Esophagus squamous epithelium (tissue), 5 donors: Measurements from ENCODE around the gene DAZAP2. TPM values are rescaled to one million over a fixed set of nuclear protein-coding genes. Genes with fewer than 3 reads are reported as not detected.
"Not testable (repeated sequence)": the region's sequence is repeated elsewhere in the genome, so short reads cannot be mapped to it uniquely, and the experiment has no call there.

Source experiments
- DNase-seq: peaks from one replicate; lab custom pipeline; 2025; lab: John Stamatoyannopoulos, UW
- H3K27ac ChIP-seq, 4 donors: fragments of 200-600 bp; sonication (generic); one replicate each; pipeline ENCODE4 v1.5.1; 2016 to 2019; ENCODE audit warnings: mild to moderate bottlenecking in 1 of 4
- H3K27me3 ChIP-seq, 4 donors: fragments of 200-600 bp; sonication (generic); 1 replicate in 3 of 4; 2 replicates in 1 of 4; pipeline versions ENCODE4 v1.5.1 to v1.6.0; 2017 to 2021; ENCODE audit warnings: antibody characterized with exemption in 1 of 4
- H3K36me3 ChIP-seq, 3 donors: fragments of 200-600 bp; sonication (generic); one replicate each; pipeline ENCODE4 v1.5.1; 2016 to 2019
- H3K4me1 ChIP-seq, 3 donors: fragments of 200-600 bp; sonication (generic); one replicate each; pipeline ENCODE4 v1.5.1; 2017 to 2019
- H3K4me3 ChIP-seq, 4 donors: fragments of 200-600 bp; sonication (generic); 1 replicate in 3 of 4; 2 replicates in 1 of 4; pipeline ENCODE4 v1.5.1; 2016 to 2019; ENCODE audit warnings: mild to moderate bottlenecking in 2 of 4, moderate library complexity in 1 of 4
- H3K9me3 ChIP-seq, 3 donors: fragments of 200-600 bp; sonication (generic); one replicate each; pipeline ENCODE4 v1.5.1; 2016 to 2019
- POLR2A ChIP-seq, 4 donors: fragments of 450-650 bp; IDR thresholded peaks; one replicate each; pipeline ENCODE4 v1.6.1; 2017; ENCODE audit warnings: antibody characterized with exemption in 4 of 4, mild to moderate bottlenecking in 4 of 4, moderate library complexity in 3 of 4
- WGBS, 2 donors: methylation state at CpG; one replicate each; pipeline ENCODE4 v1.1.5; 2018; 5-methylcytosine and 5-hydroxymethylcytosine counted together
- intact Hi-C: fragments of 100-400 bp; cut with DNase I; formaldehyde crosslinking; loops from one replicate; pipeline ENCODE4 v1.15.0; 2022
- total RNA-seq, 4 donors: library from RNA; depleted of rRNA; stranded (reverse); fragments of >200 nt; gene quantifications; one replicate each; pipeline ENCODE4 v1.1.0, GENCODE V29; 2016
- TF ChIP-seq, protein P1 (sequence below), 6 experiments: fragments of 450-650 bp in 4 of 6; fragments of 200-600 bp in 2 of 6; sonication (generic) in 2 of 6; IDR thresholded peaks; one replicate each; pipeline ENCODE4 v1.5.1; 2016 to 2019; ENCODE audit warnings: antibody characterized with exemption in 6 of 6, mild to moderate bottlenecking in 4 of 6, moderate library complexity in 4 of 6
- donor health status: DM: yes; HTN: yes; CAD: no.

The DAZAP2 gene
- total RNA-seq, 4 donors from 2014 or later, result 156 to 261 (median 188) TPM

- peaks cover 8 to 30% (median 10%) of the 10 kb centered on the region in 3 donors for H3K4me1 ChIP-seq
- WGBS, 2 donors, result 0 to 3% methylated on average over 3 to 14 of the region's 81 CpGs
- H3K27me3 ChIP-seq, result no peaks in the 10 kb centered on the region
- H3K27ac ChIP-seq, result peak overlapping the region; percentile 91 to 98 (median 95)
- no peaks in the 10 kb centered on the region for H3K36me3 ChIP-seq
- peak overlapping the region; percentile 74 to 98 (median 92) for H3K4me3 ChIP-seq
- TF ChIP-seq POLR2A (IDR thresholded peaks at IDR 0.05), result peak in 1 of 4 donors; percentile 18
- TF ChIP-seq, protein P1, sequence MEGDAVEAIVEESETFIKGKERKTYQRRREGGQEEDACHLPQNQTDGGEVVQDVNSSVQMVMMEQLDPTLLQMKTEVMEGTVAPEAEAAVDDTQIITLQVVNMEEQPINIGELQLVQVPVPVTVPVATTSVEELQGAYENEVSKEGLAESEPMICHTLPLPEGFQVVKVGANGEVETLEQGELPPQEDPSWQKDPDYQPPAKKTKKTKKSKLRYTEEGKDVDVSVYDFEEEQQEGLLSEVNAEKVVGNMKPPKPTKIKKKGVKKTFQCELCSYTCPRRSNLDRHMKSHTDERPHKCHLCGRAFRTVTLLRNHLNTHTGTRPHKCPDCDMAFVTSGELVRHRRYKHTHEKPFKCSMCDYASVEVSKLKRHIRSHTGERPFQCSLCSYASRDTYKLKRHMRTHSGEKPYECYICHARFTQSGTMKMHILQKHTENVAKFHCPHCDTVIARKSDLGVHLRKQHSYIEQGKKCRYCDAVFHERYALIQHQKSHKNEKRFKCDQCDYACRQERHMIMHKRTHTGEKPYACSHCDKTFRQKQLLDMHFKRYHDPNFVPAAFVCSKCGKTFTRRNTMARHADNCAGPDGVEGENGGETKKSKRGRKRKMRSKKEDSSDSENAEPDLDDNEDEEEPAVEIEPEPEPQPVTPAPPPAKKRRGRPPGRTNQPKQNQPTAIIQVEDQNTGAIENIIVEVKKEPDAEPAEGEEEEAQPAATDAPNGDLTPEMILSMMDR (IDR thresholded peaks at IDR 0.05), result peak in 2 of 6 experiments; percentile 19
- no peak for DNase-seq
- intact Hi-C loops, result no loop called here
- no peaks in the 10 kb centered on the region for H3K9me3 ChIP-seq
Measured at GRCh38 chr12:51217133-51217967, 21.3 kb upstream of the DAZAP2 start.

GRCh38 chr12:51217968-51218606, 20.5 kb upstream of the DAZAP2 start, which contains the start of gene POU6F1:
Gene POU6F1 (minus strand): TSS chr12:51218062. CDS start chr12:51206836, 11,226 bp downstream.
- no peaks in the 10 kb centered on the region for H3K9me3 ChIP-seq
- H3K27ac ChIP-seq, result peak within 1 kb of the TSS; percentile 91 to 98 (median 95)
- TF ChIP-seq POLR2A (IDR thresholded peaks at IDR 0.05), result peak in 1 of 4 donors; percentile 35
- TF ChIP-seq, protein P1 (IDR thresholded peaks at IDR 0.05), result peak; percentile 25 to 75 (median 62)
- H3K4me1 ChIP-seq, result peaks cover 8 to 30% (median 10%) of the 10 kb centered on the region in 3 donors
- H3K36me3 ChIP-seq, result no peaks in the 10 kb centered on the region
- H3K27me3 ChIP-seq, result no peaks in the 10 kb centered on the region
- peak within 1 kb of the TSS; percentile 74 to 98 (median 92) for H3K4me3 ChIP-seq
- WGBS, 2 donors, result 0% methylated on average over 12 to 13 of the region's 35 CpGs
- intact Hi-C loops, result no loop called here
- DNase-seq, result no peak

- 65 to 66% methylated on average over 10 of the region's 10 CpGs for WGBS, 2 donors
- no peak for DNase-seq
- H3K27me3 ChIP-seq, result no peaks in the 10 kb centered on the region
Measured at GRCh38 chr12:51218607-51219161, 19.9 kb upstream of the DAZAP2 start.

DNA sequence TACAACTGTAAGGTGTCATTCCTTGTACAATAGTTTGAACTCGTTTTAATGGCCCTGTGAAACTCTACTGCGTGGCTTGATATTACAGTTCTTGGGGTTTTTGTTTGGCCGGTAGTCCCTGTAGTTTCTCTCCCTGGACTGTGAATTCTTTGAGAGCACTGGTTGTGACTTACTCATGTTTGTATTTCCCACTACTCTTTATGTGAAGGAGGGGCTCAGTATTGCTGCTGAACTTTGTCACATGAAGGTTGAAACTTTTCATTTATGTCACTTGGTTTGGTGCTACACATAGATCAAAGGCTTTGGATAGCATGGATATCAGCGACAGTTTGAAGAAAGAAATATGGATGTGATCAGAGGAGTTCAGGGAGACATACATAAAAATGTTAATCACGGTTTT, 19.3 kb upstream of the DAZAP2 start:
- intact Hi-C loops, result no loop called here
- TF ChIP-seq, protein P1 (IDR thresholded peaks at IDR 0.05), result no peak
- TF ChIP-seq POLR2A (IDR thresholded peaks at IDR 0.05), result no peak
- Histone ChIP-seq H3K27ac (peak overlapping the region in 1 of 4 donors; percentile 94), H3K36me3 (no peaks in the 10 kb centered on the region), H3K4me1 (peaks cover 8 to 30% (median 10%) of the 10 kb centered on the region in 3 donors), H3K27me3 (no peaks in the 10 kb centered on the region), H3K9me3 (no peaks in the 10 kb centered on the region), H3K4me3 (peak overlapping the region in 1 of 4 donors; percentile 94)
- WGBS, 2 donors, result 79 to 81% methylated on average over 5 of the region's 5 CpGs
- DNase-seq, result no peak

More at GRCh38 chr12:51218607-51219161, 19.9 kb upstream of the DAZAP2 start:
- peak overlapping the region; percentile 74 to 98 (median 92) for H3K4me3 ChIP-seq
- H3K9me3 ChIP-seq, result no peaks in the 10 kb centered on the region
- intact Hi-C loops, result no loop called here
- no peak for TF ChIP-seq POLR2A (IDR thresholded peaks at IDR 0.05)
- TF ChIP-seq, protein P1 (IDR thresholded peaks at IDR 0.05), result no peak
- peak overlapping the region; percentile 91 to 98 (median 95) for H3K27ac ChIP-seq
- no peaks in the 10 kb centered on the region for H3K36me3 ChIP-seq
- peaks cover 8 to 30% (median 10%) of the 10 kb centered on the region in 3 donors for H3K4me1 ChIP-seq

DNA sequence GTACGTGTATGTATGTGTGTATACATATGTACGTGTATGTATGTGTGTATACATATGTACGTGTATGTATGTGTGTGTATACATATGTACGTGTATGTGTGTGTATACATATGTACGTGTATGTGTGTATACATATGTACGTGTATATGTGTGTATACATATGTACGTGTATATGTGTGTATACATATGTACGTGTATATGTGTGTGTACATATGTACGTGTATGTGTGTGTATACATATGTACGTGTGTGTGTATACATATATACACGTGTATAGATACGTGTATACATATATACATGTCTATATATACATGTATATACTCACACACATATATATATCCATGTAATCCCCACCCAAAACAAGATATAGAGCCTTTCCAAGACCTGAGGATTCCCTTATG, 18.8 kb upstream of the DAZAP2 start:
- H3K4me1 ChIP-seq, result peaks cover 8 to 30% (median 10%) of the 10 kb centered on the region in 3 donors
- H3K4me3 ChIP-seq, H3K27me3 ChIP-seq, H3K9me3 ChIP-seq, H3K27ac ChIP-seq, H3K36me3 ChIP-seq, intact Hi-C loops, DNase-seq: not testable (repeated sequence)
- WGBS, 2 donors, result 90% methylated on average over 12 of the region's 12 CpGs
